NCI-H69 (cell line): ENCODE results near the gene ARPIN.
"Not testable (repeated sequence)": the region's sequence is repeated elsewhere in the genome, so short reads cannot be mapped to it uniquely, and the experiment has no call there.

Source experiments
- DNase-seq: peaks from one replicate; lab custom pipeline; 2025; lab: John Stamatoyannopoulos, UW

The ARPIN gene

DNA sequence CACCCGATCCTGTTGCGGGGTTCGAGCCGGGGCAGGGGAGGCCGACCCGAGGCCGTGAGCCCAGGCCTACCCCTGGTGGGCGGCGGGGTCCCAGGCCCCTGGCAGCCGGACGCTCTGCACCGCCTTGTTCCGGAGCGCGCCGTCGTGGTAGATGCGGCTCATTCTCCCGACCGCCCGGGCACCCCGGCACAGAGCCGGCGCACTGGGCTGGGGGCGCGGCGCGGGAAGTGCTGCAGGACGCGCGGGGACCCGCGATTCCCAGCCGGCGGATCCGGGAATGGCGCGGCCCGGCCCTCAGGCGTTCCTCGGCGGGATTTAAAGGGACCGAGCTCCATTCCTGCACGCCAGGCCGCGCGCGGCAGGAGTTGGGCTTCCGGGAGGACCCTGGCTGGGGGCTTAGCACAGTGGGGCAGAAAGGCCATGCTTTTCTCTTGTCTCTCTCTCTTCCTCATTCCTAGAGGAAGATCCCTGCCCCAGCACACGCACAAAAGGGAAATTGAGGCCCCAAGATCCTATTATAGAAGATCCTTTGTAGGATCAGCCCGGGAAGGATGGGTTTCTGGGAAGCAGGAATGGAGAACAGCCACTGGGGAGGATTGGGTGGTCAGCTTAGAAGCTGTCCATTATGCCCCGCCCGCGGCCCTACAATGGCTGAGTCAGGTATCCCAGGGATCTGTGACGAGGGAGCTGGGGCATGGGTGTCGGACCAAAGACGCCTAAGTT lies at the start of gene ARPIN:
ARPIN (minus strand) TSS at position 279 of the 723 bp plus-strand sequence; CDS start at position 162, 117 bp downstream.
- peak; percentile 64 for DNase-seq

DNA sequence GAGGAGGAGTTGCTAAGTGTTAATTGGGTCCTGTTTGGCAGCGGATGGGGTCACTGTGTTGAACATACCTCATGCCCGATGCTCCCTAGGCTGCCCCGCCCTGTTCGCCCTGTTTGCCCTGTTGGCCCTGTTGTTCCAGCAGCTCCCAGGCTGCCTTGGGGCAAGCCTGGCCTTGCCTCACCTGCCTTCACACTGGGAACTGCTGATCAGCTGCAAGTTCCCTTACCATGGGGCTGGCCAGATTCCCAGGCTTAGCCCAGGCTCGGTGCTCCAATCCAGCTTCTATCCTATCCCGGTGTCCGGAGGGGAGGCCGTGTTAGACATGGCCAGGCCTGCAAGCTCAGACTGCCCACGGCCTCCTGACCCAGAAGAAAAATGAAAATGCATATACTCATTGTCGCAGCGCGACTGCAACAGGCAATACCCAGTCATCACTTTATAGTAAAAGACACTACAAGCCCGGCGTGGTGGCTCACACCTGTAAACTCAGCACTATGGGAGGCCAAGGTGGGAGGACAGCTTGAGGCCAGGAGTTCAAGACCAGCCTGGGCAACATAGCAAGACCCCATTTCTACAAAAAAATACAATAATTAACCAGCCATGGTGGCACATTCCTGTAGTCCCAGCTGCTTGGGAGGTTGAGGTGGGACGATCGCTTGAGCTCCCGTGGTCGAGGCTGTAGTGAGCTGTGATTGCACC lies 45.5 kb upstream of the ARPIN start:
- DNase-seq: no peak

DNA sequence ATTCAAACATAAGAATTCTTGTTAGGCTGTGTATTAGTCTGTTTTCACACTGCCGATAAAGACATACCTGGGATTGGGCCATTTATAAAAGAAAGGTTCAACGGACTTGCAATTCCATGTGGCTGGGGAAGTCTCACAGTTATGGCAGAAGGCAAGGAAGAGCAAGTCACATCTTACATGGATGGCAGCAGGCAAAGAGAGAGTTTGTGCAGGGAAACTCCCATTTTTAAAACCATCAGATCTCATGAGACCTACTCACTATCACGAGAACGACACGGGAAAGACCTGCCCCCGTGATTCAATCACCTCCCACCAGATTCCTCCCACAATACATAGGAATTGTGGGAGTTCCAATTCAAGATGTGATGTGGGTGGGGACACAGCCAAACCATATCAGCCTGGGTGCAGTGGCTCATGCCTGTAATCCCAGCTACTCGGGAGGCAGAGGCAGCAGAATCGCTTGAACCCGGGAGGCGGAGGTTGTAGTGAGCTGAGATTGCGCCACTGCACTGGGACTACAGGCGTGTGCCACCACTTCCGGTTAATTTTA lies 42.8 kb upstream of the ARPIN start:
- not testable (repeated sequence) for DNase-seq

DNA sequence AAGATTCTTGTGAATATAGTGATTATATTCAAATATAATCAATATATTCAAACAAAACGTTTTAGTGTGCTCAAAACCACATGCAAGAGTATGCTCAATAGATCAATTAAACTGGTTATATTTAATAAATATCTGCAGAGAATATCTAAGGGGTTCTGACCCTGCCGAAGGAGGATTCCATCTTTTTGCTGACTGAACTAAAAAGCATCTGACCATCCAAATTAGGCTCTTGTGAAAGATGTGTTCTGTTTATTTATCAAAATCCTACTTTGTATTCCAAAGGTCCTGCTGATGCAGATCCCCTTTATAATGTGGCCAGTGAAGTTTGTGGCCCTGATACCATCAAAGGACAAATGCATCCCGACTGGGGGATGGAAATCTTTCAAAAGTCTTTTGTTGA lies 41.8 kb upstream of the ARPIN start:
- no peak for DNase-seq

DNA sequence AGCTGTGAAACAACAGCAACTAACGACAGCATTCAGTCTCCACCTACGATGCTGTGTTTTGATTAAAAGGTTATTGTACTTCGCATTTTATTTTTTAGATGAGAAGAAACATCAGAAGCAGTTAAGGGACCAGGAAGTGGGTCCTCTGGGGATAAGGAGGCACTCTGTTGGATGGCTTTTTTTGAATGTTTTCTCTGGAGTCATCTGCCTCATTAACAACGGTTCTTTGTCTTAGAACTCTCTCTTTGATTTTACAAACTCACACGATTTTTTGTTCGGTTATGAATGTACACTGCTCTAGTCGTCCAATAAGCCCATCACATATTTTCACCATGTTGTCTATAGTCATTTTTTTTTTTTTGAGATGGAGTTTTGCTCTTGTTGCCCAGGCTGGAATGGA lies 36.0 kb upstream of the ARPIN start:
- no peak for DNase-seq

DNA sequence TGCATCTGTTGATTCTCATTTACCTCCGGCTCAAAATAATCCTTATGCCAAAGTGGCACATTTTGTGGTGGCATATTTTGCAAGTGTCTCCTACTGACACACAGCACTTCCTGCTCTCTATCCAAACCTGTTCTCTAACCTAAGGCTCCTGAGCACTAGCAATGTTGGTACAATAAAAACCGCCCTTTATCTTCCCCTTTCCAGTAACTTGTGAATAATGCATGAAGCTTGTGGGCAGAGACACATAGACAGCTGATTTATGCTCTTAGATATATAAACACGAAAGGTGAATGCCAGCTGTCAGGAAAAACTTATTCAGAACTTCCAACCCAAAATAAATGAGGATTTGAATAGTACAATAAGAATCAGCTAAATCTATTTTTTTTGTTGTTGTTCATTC lies 34.6 kb upstream of the ARPIN start:
- DNase-seq: no peak

DNA sequence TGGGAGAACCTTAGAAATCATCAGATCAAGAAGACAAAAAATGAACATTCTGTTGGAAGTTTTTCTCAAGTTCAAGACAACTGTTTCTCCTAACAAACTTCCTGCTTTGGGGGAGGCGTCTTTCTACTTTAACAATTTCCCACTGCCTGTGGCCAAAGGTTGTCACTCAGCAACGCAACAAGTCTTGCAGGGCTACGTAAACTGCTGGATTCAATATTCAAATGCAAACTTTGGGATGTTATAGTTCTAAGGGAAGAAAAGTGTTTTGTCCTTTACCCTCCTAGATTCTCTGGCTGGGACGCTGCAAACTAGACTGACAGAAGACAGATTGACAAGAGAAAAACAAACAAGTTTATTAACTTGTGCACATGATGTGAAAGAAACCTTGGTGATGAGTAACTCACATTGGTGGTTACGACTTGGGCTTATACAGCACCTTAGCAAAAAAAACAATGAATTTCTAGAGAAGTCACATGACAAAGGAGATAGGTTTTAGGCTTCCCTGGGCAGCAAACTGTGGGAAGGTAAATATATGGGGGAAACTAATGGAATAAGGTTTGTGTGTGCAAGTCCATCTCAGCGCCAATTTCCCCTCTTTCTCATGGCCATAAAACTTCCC lies 34.0 kb upstream of the ARPIN start:
- DNase-seq: no peak

DNA sequence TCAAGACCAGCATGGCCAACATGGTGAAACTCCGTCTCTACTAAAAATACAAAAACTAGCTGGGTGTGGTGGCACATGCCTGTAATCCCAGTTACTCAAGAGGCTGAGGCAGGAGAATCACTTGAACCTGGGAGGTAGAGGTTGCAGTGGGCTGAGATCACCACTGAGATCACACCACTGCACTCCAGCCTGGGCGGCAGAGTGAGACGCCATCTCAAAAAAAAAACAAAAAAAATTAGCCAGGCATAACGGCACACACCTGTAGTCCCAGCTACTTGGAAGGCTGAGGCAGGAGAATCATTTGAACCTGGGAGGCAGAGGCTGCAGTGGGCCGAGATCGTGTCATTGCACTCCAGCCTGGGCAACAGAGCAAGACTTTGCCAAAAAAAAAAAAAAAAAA lies 31.0 kb upstream of the ARPIN start:
- DNase-seq: not testable (repeated sequence)

DNA sequence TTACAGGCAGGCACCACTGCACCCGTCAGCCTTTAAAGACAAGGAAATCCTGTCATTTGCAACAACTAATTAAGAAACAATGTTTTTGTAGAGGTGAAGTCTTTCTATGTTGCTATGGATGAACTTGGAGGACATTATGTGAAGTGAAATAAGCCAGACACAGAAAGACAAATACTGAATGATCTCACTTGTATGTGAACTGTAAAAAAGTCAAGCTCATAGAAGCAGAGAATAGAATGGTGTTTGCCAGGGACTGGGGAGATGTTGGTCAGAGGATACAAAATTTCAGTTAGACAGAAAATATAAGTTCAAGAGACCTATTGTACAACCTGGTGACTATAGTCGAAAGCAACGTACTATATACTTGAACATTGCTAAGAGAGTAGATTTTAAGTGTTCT lies 27.2 kb upstream of the ARPIN start:
- no peak for DNase-seq

DNA sequence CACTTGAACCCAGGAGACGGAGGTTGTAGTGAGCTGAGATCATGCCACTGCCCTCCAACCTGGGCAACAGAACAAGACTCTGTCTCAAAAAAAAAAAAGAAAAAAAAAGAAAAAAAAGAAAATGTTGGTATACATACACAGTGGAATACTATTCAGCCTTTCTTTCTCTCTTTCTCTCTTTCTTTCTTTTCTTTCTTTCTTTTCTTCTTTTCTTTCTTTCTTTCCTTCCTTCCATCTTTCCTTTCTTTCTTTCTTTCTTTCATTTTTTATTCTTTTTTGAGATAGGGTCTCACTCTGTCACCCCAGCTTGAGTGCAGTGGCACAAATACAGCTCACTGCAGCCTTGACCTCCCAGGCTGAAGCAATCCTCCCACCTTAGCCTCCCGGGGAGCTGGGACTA lies 26.6 kb upstream of the ARPIN start:
- DNase-seq: not testable (repeated sequence)

DNA sequence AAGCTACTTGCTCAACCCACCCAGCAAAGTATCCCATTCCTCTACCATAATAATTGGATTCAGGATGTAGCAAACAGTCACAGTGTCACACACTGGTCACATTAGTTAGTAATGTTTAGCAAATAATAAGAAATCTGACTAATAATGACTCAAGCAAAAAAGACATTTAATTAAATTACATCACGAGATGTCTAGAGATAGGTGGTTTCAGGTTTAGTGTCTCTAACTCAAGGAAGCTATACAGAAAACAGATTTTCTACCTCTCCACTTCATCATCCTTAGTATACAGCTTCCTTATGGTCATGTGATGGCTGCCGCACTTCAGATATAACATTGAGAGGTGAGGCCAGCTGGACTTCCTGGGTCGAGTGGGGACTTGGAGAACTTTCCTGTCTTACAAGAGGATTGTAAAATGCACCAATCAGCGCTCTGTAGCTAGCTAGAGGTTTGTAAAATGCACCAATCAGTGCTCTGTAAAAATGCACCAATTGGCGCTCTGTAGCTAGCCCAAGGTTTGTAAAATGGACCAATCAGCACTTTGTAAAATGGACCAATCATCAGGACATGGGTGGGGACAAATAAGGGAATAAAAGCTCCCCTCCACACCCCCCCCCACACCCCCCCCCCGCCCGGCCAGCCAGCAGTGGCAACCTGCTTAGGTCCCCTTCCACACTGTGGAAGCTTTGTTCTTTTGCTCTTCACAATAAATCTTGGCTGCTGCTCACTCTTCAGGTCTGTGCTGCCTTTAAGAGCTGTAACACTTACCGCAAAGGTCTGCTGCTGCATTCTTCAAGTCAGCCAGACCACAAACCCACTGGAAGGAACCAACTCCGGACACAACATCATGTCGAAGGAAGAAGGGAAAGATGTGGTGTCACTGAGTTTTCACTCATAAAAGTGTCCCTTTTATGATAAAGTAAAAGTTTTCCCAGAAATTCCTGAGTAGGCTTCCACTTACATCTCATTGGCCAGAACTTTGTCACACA lies 24.9 kb upstream of the ARPIN start:
- no peak for DNase-seq

DNA sequence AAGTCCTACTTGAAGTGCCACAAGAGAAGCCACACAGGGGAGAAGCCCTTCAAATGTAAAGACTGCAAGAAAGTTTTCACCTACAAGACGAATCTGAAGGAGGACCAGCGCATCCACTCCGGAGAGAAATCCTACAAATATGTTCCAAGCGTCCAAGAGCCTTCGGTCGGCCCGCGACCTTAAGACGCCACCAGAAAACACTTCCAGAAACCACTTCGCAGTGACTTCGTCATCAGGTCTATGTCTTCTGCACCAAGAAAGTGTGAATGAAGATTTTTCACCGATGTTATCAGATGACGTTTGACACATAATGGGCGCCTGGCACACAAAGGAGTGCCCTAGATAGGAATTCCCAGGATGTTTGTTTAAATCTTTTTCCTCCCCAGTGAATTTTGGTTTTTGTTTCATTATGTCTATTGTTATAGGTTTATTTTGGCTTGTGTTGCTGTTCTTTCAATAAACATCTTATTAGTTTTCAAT lies 24.1 kb upstream of the ARPIN start:
- DNase-seq: no peak

DNA sequence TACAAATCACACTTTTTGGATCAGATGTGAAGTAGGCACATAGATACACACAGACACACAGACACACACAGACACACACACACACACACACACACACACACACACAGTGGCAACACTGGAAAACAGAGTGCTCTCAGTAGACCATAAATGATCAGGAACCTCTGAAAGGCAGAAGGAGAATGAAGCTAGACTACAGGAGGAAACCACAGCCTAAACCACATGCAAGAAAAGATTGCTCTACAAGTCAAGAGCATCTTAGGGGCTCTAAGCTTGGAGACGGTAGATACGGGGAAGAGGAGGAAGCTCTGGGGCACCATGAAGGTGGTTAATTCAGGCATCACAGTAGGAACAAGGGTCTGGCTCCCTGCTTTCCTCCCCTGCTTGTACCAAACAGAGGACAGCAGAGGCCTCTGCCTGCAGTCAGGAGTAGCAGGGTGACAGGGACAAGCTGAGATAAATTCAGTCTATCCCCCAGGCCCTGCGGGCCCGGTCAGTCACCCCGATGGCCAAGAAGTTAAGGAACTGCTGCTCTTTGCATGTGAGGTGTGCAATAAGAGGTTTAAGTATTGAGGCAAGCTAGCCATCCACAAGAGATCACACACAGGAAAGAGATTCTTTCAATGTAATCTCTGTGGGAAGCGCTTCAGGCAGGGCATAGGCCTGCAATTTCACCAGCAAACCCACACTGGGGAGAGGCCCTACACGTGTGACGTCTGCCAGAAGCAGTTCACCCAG lies 23.5 kb upstream of the ARPIN start:
- DNase-seq: no peak

DNA sequence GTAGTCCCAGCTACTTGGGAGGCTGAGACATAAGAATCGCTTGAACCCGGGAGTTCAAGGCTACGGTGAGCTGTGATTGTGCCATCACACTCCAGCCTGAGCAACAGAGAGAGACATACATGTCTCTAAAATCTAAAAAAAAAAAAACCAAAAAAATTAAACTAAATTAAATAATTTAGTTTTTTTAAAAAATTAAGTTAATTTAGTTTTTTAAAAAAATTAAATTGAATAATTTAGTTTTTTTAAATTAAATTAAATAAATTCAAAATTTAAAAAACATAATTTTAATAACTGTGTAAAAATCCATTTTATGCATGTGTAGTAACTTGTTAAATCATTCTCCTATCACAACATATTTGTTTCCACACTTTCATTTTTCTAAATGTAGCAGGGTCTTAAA lies 20.1 kb upstream of the ARPIN start:
- no peak for DNase-seq

DNA sequence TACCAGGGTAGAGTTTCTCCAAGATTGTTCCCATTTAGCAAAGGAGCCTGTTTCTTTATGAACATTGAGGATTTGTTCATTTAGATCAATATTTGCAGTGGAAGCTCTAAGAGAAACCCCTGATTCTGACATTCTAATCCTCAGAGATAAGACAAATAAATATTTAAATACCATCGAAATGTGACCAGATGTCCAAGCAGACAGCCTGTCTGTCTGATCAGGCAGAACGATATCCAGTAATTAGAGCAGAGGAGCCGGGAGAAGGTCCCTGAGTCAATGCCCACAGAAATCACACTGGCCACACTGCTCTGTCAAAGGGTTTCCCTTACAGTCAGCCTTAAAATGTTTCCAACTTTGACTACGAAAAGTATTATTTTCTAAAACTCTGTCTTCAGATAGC lies 15.7 kb upstream of the ARPIN start:
- no peak for DNase-seq

DNA sequence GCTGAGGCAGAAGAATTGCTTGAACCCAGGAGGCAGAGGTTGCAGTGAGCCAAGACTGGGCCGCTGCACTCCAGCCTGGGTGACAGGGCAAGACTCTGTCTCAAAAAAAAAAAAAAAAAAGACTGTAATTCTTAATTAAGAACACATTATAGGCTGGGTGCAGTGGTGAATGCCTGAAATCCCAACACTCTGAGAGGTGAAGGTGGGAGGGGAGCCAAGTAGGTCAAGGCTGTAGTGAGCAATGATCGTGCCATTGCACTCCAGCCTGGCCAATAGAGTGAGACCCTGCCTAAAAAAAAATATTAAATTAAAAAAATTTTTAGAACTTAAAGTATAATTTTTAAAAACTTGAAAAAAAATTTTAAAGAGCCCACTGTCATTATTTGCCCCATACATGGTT lies 13.4 kb upstream of the ARPIN start:
- DNase-seq: no peak

DNA sequence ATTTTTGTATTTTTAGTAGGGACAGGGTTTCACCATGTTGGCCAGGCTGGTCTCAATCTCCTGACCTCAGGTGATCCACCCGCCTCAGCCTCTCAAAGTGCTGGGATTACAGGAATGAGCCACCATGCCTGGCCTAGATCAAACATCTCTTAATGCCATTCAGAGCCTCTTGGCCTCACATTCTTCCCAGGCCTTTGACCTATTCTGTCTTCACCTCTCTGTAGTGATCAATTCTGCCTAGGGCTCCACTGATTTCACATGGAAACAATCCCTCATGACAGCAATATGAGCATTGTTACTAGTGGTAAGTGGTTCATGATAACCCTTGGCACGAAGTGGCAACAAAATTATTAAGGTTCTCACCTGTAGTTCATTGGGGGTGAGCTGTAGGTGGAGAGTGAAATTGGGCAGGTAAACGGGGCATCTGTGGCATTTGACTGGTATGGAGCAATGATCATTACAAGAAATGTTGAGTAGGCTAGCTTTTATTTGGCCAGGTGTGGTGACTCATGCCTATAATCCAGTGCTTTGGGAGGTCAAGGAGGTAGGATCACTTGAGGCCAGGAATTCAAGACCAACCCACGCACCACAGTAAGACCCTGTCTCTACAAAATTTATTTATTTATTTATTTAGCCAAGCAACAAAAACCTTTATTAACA lies 4.8 kb upstream of the ARPIN start:
- no peak for DNase-seq

DNA sequence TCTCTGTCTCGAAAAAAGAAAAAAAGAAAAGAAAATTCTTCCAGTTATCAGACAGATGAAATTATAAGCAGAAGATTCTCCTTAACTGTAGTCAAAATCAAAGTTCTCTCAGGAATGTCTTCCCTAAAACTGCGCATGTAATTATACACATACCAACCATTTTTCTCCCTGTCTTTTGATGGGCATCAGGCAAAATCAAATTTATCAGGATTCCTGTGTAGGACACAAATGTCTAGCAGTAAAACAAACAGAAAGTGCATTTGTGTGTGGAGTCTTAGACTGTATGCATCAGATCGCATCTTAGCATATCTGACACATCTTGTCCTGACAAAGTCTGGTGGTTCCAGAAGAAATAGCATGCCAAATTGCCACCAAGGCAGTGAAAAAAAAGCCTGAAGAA lies 3.9 kb upstream of the ARPIN start:
- no peak for DNase-seq

DNA sequence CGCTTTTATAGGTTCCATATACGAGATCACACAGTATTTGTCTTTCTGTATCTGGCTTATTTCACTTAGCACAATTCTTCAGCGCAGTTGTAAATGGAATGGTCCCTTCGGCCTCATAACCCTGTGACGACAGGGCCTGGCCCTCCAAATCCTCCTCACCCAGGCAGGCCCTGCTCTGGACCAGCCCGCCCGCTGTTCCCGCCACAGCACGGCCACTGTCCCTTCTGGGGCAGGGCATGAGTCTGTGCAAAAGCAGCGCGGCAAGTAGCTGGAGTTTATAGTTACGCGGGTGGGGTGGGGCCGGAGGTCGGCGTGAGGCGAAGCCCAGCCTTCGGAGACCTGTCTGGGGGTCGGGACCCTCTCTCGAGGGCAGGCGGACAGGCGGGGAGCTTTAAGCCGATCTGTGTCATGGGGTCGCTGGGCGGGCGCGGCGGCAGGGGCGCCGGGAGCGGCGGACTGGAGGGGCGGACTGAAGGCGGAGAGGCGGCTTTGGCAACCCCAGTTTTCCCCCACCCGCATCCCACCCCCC lies 543 bp downstream of the ARPIN start:
- no peak for DNase-seq
